K562 (cell line): Measurements from ENCODE around the gene DVL3. TPM values are rescaled to one million over a fixed set of nuclear protein-coding genes. Genes with fewer than 3 reads are reported as not detected.

Source experiments
- DDX20 ChIP-seq: fragments of 450-650 bp; IDR thresholded peaks from 2 replicates; pipeline ENCODE4 v1.6.1; 2016; ENCODE audit warnings: missing genetic modification characterization, low read depth, mild to moderate bottlenecking, missing compliant biosample characterization, moderate library complexity
- DLX4 ChIP-seq: fragments of 250-450 bp; sonication (Bioruptor Pico); IDR thresholded peaks from 2 replicates; pipeline ENCODE4 v1.6.1; 2021; ENCODE audit warnings: mild to moderate bottlenecking
- ETV6 ChIP-seq, 3 experiments: fragments of 150-350 bp in 1 of 3; sonication (generic) in 1 of 3; formaldehyde crosslinking in 1 of 3; IDR thresholded peaks; 2 replicates each; pipeline versions ENCODE4 v1.6.1 to v1.8.0; 2014 to 2022; ENCODE audit warnings: borderline replicate concordance in 2 of 3, low read depth in 2 of 3, antibody characterized with exemption in 1 of 3, low read length in 1 of 3, mild to moderate bottlenecking in 1 of 3, missing genetic modification reagents in 1 of 3
- EZH2 ChIP-seq: IDR thresholded peaks from 2 replicates; pipeline ENCODE4 v1.6.1; 2012; ENCODE audit warnings: low read depth, mild to moderate bottlenecking, inconsistent platforms, low read length, borderline replicate concordance
- FOXJ3 ChIP-seq: sonication (generic); formaldehyde crosslinking; IDR thresholded peaks from 2 replicates; pipeline ENCODE4 v1.4.0; 2020; ENCODE audit warnings: mild to moderate bottlenecking, missing genetic modification reagents
- GTF2F1 ChIP-seq: IDR thresholded peaks from 2 replicates; pipeline ENCODE4 v1.6.1; 2011; ENCODE audit warnings: low read depth, low read length, improper control_type of control experiment
- MEIS2 ChIP-seq: fragments of 450-650 bp; IDR thresholded peaks from 2 replicates; pipeline ENCODE4 v1.6.1; 2014; ENCODE audit warnings: mild to moderate bottlenecking; ENCODE audit not compliant: partially characterized antibody
- NFIX ChIP-seq: fragments of 250-450 bp; sonication (Bioruptor Pico); IDR thresholded peaks from 2 replicates; pipeline ENCODE4 v1.4.0; 2020; ENCODE audit warnings: low read depth, mild to moderate bottlenecking, moderate library complexity
- NUFIP1 ChIP-seq: fragments of 450-650 bp; IDR thresholded peaks from 2 replicates; pipeline ENCODE4 v1.6.1; 2018; ENCODE audit not compliant: partially characterized antibody
- TAF1 ChIP-seq: IDR thresholded peaks from 2 replicates; pipeline ENCODE4 v1.6.1; 2011; ENCODE audit warnings: mild to moderate bottlenecking, low read length, moderate library complexity; ENCODE audit not compliant: insufficient read depth, control insufficient read depth, severe bottlenecking; ENCODE audit errors: extremely low read depth
- TAL1 ChIP-seq: fragments of 450-650 bp; IDR thresholded peaks from 2 replicates; pipeline ENCODE4 v1.6.1; 2016; ENCODE audit warnings: mild to moderate bottlenecking
- ZBTB12 ChIP-seq: fragments of 250-450 bp; sonication (Bioruptor Pico); IDR thresholded peaks from 2 replicates; pipeline ENCODE4 v1.4.0; 2020
- ZNF124 ChIP-seq: sonication (generic); formaldehyde crosslinking; IDR thresholded peaks from 2 replicates; pipeline ENCODE4 v1.8.1; 2022; ENCODE audit warnings: missing genetic modification reagents
- ZNF197 ChIP-seq: fragments of 200-800 bp; sonication (Bioruptor generic); IDR thresholded peaks from 2 replicates; pipeline ENCODE4 v1.6.1; 2016; ENCODE audit warnings: low read depth, missing genetic modification characterization, missing compliant biosample characterization
- polyA plus RNA-seq, 8 experiments: library from polyadenylated mRNA; depleted of rRNA in 4 of 8; stranded (reverse) in 5 of 8; unstranded in 3 of 8; fragments of >200 nt; fragmentation: Nextera tagmentation in 2 of 8; fragmentation: Illumina TruSeq in 1 of 8; extraction: Ambion mirVana in 2 of 8; extraction: Trizol in 1 of 8; gene quantifications; 2 replicates each; pipeline versions ENCODE4 v1.2.1 to v1.2.3, GENCODE V29; 2011 to 2014; ENCODE audit warnings: inconsistent platforms in 1 of 8, missing spikeins in 1 of 8
- total RNA-seq, 7 experiments: library from RNA; depleted of rRNA in 6 of 7; stranded (reverse); fragments of >200 nt in 6 of 7; fragmentation: Illumina TruSeq in 2 of 7; extraction: Trizol in 2 of 7; gene quantifications; 2 replicates each; pipeline versions ENCODE4 v1.2.1 to v1.2.3, GENCODE V29; 2011 to 2021; ENCODE audit warnings: low replicate concordance in 1 of 7

Gene DVL3
- total and polyA plus RNA-seq, 9 of the 15 experiments (the other 6 are each of a cell fraction or from before 2014, with no cell fraction given), result 3.1 to 57.9 (median 20.1) TPM

GRCh38 chr3:184185461-184186183 lies 30.4 kb downstream of the DVL3 start (continued):
- peak; percentile 46; the same call in 1 of the 2 replicates for TF ChIP-seq ZBTB12 (CRISPR knock-in tag)
- peak; percentile 41 for TF ChIP-seq TAF1
- TF ChIP-seq ZNF124 (CRISPR knock-in tag), result no peak
- TF ChIP-seq TAL1, result peak; percentile 76; the same call in 1 of the 2 replicates
- TF ChIP-seq FOXJ3, result no peak
- TF ChIP-seq MEIS2, result peak; percentile 100
- TF ChIP-seq DDX20 (tag), result no peak
- TF ChIP-seq DLX4 (CRISPR knock-in tag), result no peak
- no peak for TF ChIP-seq EZH2
- TF ChIP-seq ETV6 (IDR thresholded peaks at IDR 0.05; ENCODE audit: borderline replicate concordance in 1 of 2, low read depth in 2 of 2, low read length in 1 of 2), result no peak
- TF ChIP-seq ETV6 (CRISPR knock-in tag; IDR thresholded peaks at IDR 0.05; ENCODE audit: borderline replicate concordance), result no peak
- 0 out of 2 replicates have a peak, but pooled peaks have one; percentile 15 for TF ChIP-seq GTF2F1
- TF ChIP-seq ZNF197 (CRISPR knock-in tag), result 0 out of 2 replicates have a peak, but pooled peaks have one; percentile 41
- TF ChIP-seq NUFIP1, result no peak
- no peak for TF ChIP-seq NFIX
